Psoas muscle (tissue), 8 donors: ENCODE results near the gene CADPS. TPM values are rescaled to one million over a fixed set of nuclear protein-coding genes. Genes with fewer than 3 reads are reported as not detected.

Experiments
- ATAC-seq, 4 donors: fragments of 200-7000 bp; cut with Tn5 transposase; one replicate each; pipeline ENCODE4 v1.9.1; 2020; ENCODE audit warnings: moderate library complexity in 3 of 4, mild to moderate bottlenecking in 2 of 4
- DNase-seq, 2 donors: peaks; one replicate each; pipeline ENCODE4 v3.0.0-alpha.2; 2020
- H3K27ac ChIP-seq: fragments of 200-600 bp; one replicate; pipeline ENCODE4 v1.8.0; 2022
- H3K27me3 ChIP-seq, 3 donors: fragments of 200-600 bp in 1 of 3; one replicate each; pipeline versions ENCODE4 v1.6.1 to v1.8.0; 2013 to 2022; ENCODE audit warnings: low read length in 2 of 3, mild to moderate bottlenecking in 2 of 3, moderate library complexity in 1 of 3; ENCODE audit not compliant: insufficient read depth in 3 of 3
- H3K36me3 ChIP-seq, 2 donors: fragments of 200-600 bp in 1 of 2; one replicate each; pipeline versions ENCODE4 v1.6.1 to v1.8.0; 2013 to 2022; ENCODE audit warnings: low read depth in 1 of 2, mild to moderate bottlenecking in 1 of 2, moderate library complexity in 1 of 2; ENCODE audit not compliant: insufficient read depth in 1 of 2
- H3K4me1 ChIP-seq: fragments of 200-600 bp; one replicate; pipeline ENCODE4 v1.8.0; 2022
- H3K4me3 ChIP-seq: fragments of 200-600 bp; one replicate; pipeline ENCODE4 v1.8.0; 2022; ENCODE audit warnings: mild to moderate bottlenecking
- H3K9me3 ChIP-seq: fragments of 200-600 bp; one replicate; pipeline ENCODE4 v1.8.0; 2022
- CTCF ChIP-seq: fragments of 200-600 bp; IDR thresholded peaks from one replicate; pipeline ENCODE4 v1.8.0; 2022; ENCODE audit warnings: antibody characterized with exemption
- WGBS, 3 donors: extraction: QIAGEN DNeasy Blood & Tissue Kit; methylation state at CpG; one replicate each; pipeline versions ENCODE4 v1.1.6 to v1.1.7; 2013; 5-methylcytosine and 5-hydroxymethylcytosine counted together
- intact Hi-C, 2 donors: fragments of 100-400 bp; cut with DNase I; formaldehyde crosslinking; loops; one replicate each; pipeline versions ENCODE4 v1.11.0 to v1.14.2; 2022
- polyA plus RNA-seq, 3 donors: library from polyadenylated mRNA; stranded (reverse); fragments of 200-250 nt; gene quantifications; one replicate each; pipeline ENCODE4 v1.2.3, GENCODE V29; 2013
- total RNA-seq, 4 donors: library from RNA; stranded (reverse); fragmentation: NEBNext Ultra II Directional in 2 of 4; extraction: Animal tissue kit (Norgen Biotek cat#: 25700) in 2 of 4; gene quantifications; one replicate each; pipeline versions ENCODE4 v1.2.1 to v1.2.4, GENCODE V29; 2021 to 2023
- donor health status: healthy with polysubstance abuse.
- donor health status: DM: no; HTN: no; CAD: no; lungs with moderate emphysema.
- donor health status: Bipolar disorder and iron deficiency.
- donor health status: healthy.
- donor health status: DM: yes; HTN: yes; CAD: no.
- donor health status: DM: no; HTN: no; CAD: no.
- donor health status: DM: no; HTN: no; CAD: no.
- donor health status: DM: yes; HTN: yes; CAD: no.

CADPS gene
- total and polyA plus RNA-seq, 7 donors = 0.01 to 0.07 (median 0.04) TPM; not detected in 4

- Histone ChIP-seq H3K27ac (no peak overlapping the region), H3K27me3 (peaks cover 0 to 2% (median 0%) of the 10 kb centered on the region in 3 donors), H3K9me3 (no peaks in the 10 kb centered on the region), H3K4me1 (no peaks in the 10 kb centered on the region), H3K4me3 (no peak overlapping the region), H3K36me3 (no peaks in the 10 kb centered on the region)
- WGBS, 3 donors = 55 to 63% (median 61%) methylated on average over 2 of the region's 2 CpGs
- intact Hi-C loops = no loop called here
- no peak for TF ChIP-seq CTCF
- DNase-seq (no peak), ATAC-seq (no peak)
Observed at GRCh38 chr3:62638316-62638715, 236.9 kb downstream of the CADPS start.

DNA sequence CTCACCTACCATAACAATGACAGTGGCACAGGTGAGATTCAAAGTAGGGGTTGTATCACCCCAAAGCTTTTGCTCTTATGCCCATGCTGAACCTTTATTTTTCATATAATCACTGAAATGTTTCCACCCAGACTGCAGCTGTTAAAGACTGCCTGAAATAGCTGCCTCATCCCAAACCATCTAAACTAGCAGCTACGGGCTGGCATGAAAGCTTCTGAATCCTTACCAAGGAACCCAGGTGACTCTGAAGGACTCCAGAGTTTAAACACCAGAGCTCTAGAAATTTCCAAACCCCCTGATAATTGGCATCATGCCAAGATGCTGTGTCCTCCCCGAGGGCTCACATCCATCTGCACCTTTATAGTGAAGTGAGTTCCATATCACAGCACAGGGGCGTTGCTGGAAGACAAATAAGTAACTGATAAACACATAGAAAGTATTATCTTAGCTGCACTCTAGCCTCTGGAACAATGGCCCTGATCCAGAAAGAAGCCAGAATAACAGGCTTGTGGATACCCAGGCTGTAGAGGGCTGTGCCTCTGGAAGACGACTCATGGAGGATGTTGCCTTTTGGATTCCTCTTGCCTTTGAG lies 238.9 kb downstream of the CADPS start:
- intact Hi-C loops = no loop called here
- Histone ChIP-seq H3K27ac (no peak overlapping the region), H3K9me3 (no peaks in the 10 kb centered on the region), H3K4me1 (no peaks in the 10 kb centered on the region), H3K4me3 (no peak overlapping the region), H3K27me3 (peaks cover 0 to 5% (median 0%) of the 10 kb centered on the region in 3 donors), H3K36me3 (no peaks in the 10 kb centered on the region)
- no peak for TF ChIP-seq CTCF
- ATAC-seq (no peak), DNase-seq (no peak)
- WGBS, 3 donors = 46 to 69% (median 57%) methylated on average over 4 of the region's 4 CpGs

- peaks cover 0 to 8% (median 0%) of the 10 kb centered on the region in 3 donors for H3K27me3 ChIP-seq
- TF ChIP-seq CTCF = no peak
- no peak overlapping the region for H3K4me3 ChIP-seq
- no peak overlapping the region for H3K27ac ChIP-seq
- DNase-seq = no peak
- no peak for ATAC-seq
- no peaks in the 10 kb centered on the region for H3K36me3 ChIP-seq
- H3K4me1 ChIP-seq = no peaks in the 10 kb centered on the region
- 29 to 35% (median 30%) methylated on average over 11 of the region's 11 CpGs for WGBS, 3 donors
- intact Hi-C loops = no loop called here
- no peaks in the 10 kb centered on the region for H3K9me3 ChIP-seq
Observed at GRCh38 chr3:62632510-62633294, 242.5 kb downstream of the CADPS start.

- no peak overlapping the region for H3K27ac ChIP-seq
- TF ChIP-seq CTCF = no peak
- no peak for ATAC-seq
- H3K27me3 ChIP-seq = peaks cover 0 to 8% (median 0%) of the 10 kb centered on the region in 3 donors
- 87 to 93% (median 89%) methylated on average over 2 of the region's 2 CpGs for WGBS, 3 donors
- no peaks in the 10 kb centered on the region for H3K4me1 ChIP-seq
- H3K36me3 ChIP-seq = no peaks in the 10 kb centered on the region
- intact Hi-C loops = no loop called here
- no peak overlapping the region for H3K4me3 ChIP-seq
- no peak for DNase-seq
- no peaks in the 10 kb centered on the region for H3K9me3 ChIP-seq
Observed at GRCh38 chr3:62631488-62631887, 243.7 kb downstream of the CADPS start.
